ENCODE measurements around the gene INHBC.

DNA sequence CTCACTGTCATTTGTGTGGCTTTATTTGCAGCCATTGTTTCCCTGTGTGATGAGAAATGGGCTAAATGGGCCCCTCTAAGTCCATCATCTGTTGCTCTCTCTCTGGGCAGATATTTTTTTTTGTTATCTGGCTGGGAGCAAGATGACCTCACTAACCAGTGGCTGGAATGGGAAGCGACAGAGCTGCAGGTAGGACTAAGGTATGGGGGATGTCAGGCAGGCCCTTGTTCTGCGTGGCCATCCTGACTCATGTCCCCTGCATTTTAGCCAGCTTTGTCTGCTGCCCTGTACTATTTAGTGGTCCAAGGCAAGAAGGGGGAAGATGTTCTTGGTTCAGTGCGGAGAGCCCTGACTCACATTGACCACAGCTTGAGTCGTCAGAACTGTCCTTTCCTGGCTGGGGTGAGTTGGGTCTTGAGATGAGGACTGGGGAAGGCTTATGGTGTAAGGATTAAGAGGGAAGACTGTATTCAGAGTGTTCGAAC, 54.6 kb downstream of the INHBC start:
- TF ChIP-seq CTCF (IDR thresholded peaks at IDR 0.05) (no peak), ZFX (IDR thresholded peaks at IDR 0.05; ENCODE audit: borderline replicate concordance) (no peak)

Data from 22Rv1 (cell line).